Measurements from ENCODE around the gene ECSCR.

DNA sequence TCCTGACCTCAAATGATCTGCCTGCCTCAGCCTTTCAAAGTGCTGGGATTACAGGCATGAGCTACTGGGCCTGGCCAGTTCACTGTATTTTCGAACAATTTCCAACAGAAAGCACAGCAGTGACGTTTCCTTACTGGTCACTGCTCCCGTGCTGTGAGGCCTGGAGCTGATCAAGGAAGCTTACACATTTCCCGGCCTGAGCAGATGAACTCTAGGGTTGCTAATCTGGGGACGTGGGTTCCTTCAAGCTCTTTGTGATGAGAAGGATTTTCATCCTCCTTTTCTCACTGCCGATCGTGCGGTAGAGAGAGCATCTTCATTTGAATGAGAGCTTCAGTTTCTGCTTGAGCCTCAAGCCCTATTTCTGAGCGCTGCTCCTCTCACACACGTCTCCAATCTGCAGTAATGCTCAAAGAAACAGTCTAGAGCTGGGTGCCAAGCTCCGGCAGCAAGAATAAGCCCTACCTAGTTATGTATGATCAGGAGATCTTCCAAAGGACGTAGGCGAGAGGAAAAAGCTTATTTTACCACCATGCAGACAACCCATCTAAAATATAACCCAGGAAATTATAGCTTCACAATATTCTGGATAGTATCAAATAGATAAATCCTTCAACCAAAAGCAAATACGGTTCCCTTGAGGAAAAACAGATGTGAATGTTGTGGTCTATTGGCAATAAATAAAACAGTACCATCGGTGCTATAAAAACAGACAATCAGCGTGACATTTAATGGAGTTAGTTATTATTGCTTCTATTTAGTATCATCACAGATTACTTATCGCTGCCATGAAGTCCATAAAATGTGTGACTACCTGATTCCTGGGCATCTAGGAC, 51.3 kb downstream of the ECSCR start:
- no peak for TF ChIP-seq EZH2 (IDR thresholded peaks at IDR 0.05; ENCODE audit: borderline replicate concordance, low read length)
- TF ChIP-seq, protein P1, sequence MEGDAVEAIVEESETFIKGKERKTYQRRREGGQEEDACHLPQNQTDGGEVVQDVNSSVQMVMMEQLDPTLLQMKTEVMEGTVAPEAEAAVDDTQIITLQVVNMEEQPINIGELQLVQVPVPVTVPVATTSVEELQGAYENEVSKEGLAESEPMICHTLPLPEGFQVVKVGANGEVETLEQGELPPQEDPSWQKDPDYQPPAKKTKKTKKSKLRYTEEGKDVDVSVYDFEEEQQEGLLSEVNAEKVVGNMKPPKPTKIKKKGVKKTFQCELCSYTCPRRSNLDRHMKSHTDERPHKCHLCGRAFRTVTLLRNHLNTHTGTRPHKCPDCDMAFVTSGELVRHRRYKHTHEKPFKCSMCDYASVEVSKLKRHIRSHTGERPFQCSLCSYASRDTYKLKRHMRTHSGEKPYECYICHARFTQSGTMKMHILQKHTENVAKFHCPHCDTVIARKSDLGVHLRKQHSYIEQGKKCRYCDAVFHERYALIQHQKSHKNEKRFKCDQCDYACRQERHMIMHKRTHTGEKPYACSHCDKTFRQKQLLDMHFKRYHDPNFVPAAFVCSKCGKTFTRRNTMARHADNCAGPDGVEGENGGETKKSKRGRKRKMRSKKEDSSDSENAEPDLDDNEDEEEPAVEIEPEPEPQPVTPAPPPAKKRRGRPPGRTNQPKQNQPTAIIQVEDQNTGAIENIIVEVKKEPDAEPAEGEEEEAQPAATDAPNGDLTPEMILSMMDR (conservative IDR thresholded peaks at IDR 0.05 in 1 of 2, IDR thresholded peaks at IDR 0.05 in 1 of 2; ENCODE audit: extremely low read depth in 1 of 2, insufficient read depth in 1 of 2, low read depth in 1 of 2, low read length in 2 of 2): no peak

All from mammary epithelial cell (primary cell).